ENCODE data around the gene CC2D2B. TPM values are rescaled to one million over a fixed set of nuclear protein-coding genes. Genes with fewer than 3 reads are reported as not detected.

Gene CC2D2B
- polyA plus RNA-seq, 1 donor from 2014 or later = 0.28 TPM

DNA sequence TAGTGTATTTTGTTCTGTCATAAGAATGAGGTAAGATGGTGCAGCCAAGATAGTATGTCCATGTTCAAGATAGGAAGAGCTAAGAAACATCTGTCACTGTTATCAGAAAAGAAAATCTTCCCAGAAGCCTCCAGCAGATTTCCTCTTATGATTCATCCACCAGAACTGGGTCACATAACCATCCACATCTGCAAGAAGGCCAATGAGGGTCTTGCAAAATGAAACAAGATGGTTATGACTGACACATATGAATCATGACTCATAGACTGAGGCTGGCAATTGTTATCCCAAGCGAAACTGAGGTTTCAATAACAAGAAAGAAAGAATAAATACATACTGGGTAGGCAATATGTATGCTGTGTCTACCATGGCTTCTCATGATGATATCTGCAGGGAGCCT, 165.9 kb downstream of the CC2D2B start:
- no peaks in the 10 kb centered on the region for H3K4me1 Mint-ChIP-seq
- no peak overlapping the region for H3K4me3 Mint-ChIP-seq
- no peaks in the 10 kb centered on the region for H3K27me3 Mint-ChIP-seq
- no peak overlapping the region for H3K27ac Mint-ChIP-seq
- H3K36me3 Mint-ChIP-seq = peaks cover 2% of the 10 kb centered on the region
- no peaks in the 10 kb centered on the region for H3K9me3 Mint-ChIP-seq

DNA sequence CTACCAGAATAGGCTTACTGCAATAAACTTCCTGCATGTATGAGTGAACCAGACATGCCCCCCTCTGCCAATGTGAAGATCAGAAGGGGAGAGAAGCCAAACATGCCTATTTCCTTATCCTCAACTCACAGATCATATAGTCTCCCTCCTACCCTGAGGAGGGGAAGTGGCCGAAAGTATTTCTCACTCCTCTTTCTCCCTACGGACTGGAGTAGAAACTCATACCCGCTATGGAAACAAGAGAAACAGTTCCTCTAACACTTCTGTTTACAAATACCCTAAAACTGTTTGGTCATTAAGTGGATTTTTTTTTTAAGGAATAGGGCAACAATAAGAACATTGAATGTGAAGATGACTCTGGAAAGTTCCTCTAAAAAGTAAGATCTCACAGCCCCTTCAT, 167.0 kb downstream of the CC2D2B start:
- H3K36me3 Mint-ChIP-seq = peaks cover 2% of the 10 kb centered on the region
- H3K4me3 Mint-ChIP-seq = no peak overlapping the region
- no peaks in the 10 kb centered on the region for H3K4me1 Mint-ChIP-seq
- no peaks in the 10 kb centered on the region for H3K9me3 Mint-ChIP-seq
- no peaks in the 10 kb centered on the region for H3K27me3 Mint-ChIP-seq
- H3K27ac Mint-ChIP-seq = no peak overlapping the region

DNA sequence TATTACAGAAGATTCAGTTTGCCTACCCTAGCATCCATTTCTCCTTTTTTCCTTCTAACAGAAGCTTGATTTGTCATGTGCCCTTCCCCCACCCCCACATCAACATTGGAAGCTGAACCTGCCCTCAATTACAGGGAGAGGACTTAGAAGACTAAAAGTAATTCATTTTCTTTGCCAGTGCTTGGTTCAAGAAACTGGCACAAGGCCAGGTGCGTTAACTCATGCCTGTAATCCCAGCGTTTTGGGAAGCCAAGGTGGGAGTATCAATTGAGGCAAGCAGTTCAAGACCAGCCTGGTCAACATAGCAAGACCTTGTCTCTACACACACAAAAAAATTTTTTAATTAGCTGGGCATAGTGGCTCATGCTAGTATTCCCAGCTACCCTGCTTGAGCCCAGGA, 168.2 kb downstream of the CC2D2B start:
- Mint-ChIP-seq H3K27me3 (no peaks in the 10 kb centered on the region), H3K4me3 (no peak overlapping the region), H3K9me3 (no peaks in the 10 kb centered on the region), H3K36me3 (peaks cover 3% of the 10 kb centered on the region), H3K4me1 (peaks cover 0 to 1% (median 0%) of the 10 kb centered on the region in 3 donors), H3K27ac (no peak overlapping the region)

DNA sequence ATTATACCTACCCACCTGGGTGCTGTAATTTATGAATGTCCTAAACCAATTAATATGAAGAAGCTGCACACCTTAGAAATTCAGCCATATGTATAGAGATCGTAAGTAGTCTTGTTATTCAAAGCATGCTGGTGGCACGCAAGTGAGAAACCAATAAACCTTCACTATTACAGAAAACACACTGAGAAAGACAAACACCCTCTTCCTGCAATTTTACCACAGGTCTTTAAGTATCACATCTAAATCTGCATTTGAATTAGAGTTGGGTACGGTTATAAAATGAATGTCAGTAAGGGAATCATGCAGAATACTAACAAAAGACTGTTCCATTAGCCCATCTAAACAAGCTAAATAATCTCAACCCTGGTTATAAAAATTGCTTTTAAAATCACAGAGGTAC, 169.4 kb downstream of the CC2D2B start:
- Mint-ChIP-seq H3K4me3 (no peak overlapping the region), H3K36me3 (peaks cover 4% of the 10 kb centered on the region), H3K27ac (no peak overlapping the region), H3K27me3 (no peaks in the 10 kb centered on the region), H3K4me1 (peaks cover 0 to 1% (median 0%) of the 10 kb centered on the region in 3 donors), H3K9me3 (no peaks in the 10 kb centered on the region)

DNA sequence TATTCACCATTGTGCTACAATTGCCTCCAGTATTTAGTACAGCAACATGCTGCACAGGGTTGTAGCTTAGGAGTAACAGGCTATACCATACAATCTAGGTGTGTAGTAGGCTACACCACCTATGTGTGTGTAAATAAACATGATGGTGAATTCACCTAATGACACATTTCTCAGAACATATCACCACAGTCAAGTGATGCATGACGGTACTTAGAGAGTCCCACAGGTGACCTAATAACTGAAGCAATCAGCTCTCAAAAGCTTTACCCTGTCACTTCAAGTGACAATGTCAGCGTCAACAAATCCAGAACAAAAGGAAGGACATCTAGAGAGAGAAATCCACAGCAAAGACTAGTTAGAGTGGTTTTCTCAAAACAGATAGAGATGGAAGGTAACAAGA, 174.4 kb downstream of the CC2D2B start:
- Mint-ChIP-seq H3K4me3 (no peak overlapping the region), H3K36me3 (peaks cover 17% of the 10 kb centered on the region), H3K4me1 (peaks cover 0 to 1% (median 0%) of the 10 kb centered on the region in 3 donors), H3K27ac (no peak overlapping the region), H3K27me3 (no peaks in the 10 kb centered on the region), H3K9me3 (no peaks in the 10 kb centered on the region)

Other genes starting within 250 kb of the CC2D2B start
- 55.4 TPM for gene TCTN3, start 214.0 kb upstream of the CC2D2B start, polyA plus RNA-seq
- gene ENTPD1, start 151.8 kb upstream of the CC2D2B start, polyA plus RNA-seq = 48.0 TPM
- 1.1 TPM for gene CCNJ, start 135.6 kb downstream of the CC2D2B start, polyA plus RNA-seq
- gene ZNF518A, start 222.3 kb downstream of the CC2D2B start, polyA plus RNA-seq = 12.8 TPM